Suprapubic skin (tissue), 4 donors: ENCODE data around the gene AIFM3. TPM values are rescaled to one million over a fixed set of nuclear protein-coding genes. Genes with fewer than 3 reads are reported as not detected.

Experiments used
- DNase-seq, 2 donors: peaks; one replicate each; pipeline ENCODE4 v3.0.0-alpha.2; 2019; ENCODE audit warnings: low spot score in 2 of 2
- H3K27ac ChIP-seq: fragments of 200-600 bp; sonication (generic); one replicate; pipeline ENCODE4 v1.5.1; 2019
- H3K27me3 ChIP-seq: fragments of 200-600 bp; sonication (generic); one replicate; pipeline ENCODE4 v1.5.1; 2019
- H3K36me3 ChIP-seq: fragments of 200-600 bp; sonication (generic); one replicate; pipeline ENCODE4 v1.5.1; 2019
- H3K4me1 ChIP-seq: fragments of 200-600 bp; sonication (generic); one replicate; pipeline ENCODE4 v1.5.1; 2019
- H3K4me3 ChIP-seq: fragments of 200-600 bp; sonication (generic); one replicate; pipeline ENCODE4 v1.5.1; 2019; ENCODE audit warnings: mild to moderate bottlenecking
- H3K9me3 ChIP-seq: fragments of 200-600 bp; sonication (generic); one replicate; pipeline ENCODE4 v1.5.1; 2019
- EP300 ChIP-seq: sonication (generic); formaldehyde crosslinking; IDR thresholded peaks from one replicate; pipeline ENCODE4 v1.6.1; 2017; ENCODE audit warnings: antibody characterized with exemption
- POLR2A ChIP-seq, 2 donors: fragments of 450-650 bp; IDR thresholded peaks; one replicate each; pipeline ENCODE4 v1.6.1; 2017; ENCODE audit warnings: antibody characterized with exemption in 2 of 2, mild to moderate bottlenecking in 2 of 2, moderate library complexity in 2 of 2
- POLR2AphosphoS5 ChIP-seq, 3 donors: sonication (generic); formaldehyde crosslinking; IDR thresholded peaks; one replicate each; pipeline ENCODE4 v1.6.1; 2017; ENCODE audit warnings: antibody characterized with exemption in 3 of 3
- WGBS: methylation state at CpG from one replicate; pipeline ENCODE4 v1.1.5; 2018; 5-methylcytosine and 5-hydroxymethylcytosine counted together
- total RNA-seq, 4 donors: library from RNA; depleted of rRNA; stranded (reverse); fragments of >200 nt; gene quantifications; one replicate each; pipeline ENCODE4 v1.1.0, GENCODE V29; 2016
- TF ChIP-seq, protein P1 (sequence below), 2 donors: fragments of 200-600 bp in 1 of 2; fragments of 450-650 bp in 1 of 2; sonication (generic) in 1 of 2; IDR thresholded peaks; one replicate each; pipeline ENCODE4 v1.5.1; 2016 to 2019; ENCODE audit warnings: antibody characterized with exemption in 2 of 2, mild to moderate bottlenecking in 1 of 2, moderate library complexity in 1 of 2

The AIFM3 gene
- total RNA-seq, 4 donors from 2014 or later, result 0.72 TPM; not detected in 3

DNA sequence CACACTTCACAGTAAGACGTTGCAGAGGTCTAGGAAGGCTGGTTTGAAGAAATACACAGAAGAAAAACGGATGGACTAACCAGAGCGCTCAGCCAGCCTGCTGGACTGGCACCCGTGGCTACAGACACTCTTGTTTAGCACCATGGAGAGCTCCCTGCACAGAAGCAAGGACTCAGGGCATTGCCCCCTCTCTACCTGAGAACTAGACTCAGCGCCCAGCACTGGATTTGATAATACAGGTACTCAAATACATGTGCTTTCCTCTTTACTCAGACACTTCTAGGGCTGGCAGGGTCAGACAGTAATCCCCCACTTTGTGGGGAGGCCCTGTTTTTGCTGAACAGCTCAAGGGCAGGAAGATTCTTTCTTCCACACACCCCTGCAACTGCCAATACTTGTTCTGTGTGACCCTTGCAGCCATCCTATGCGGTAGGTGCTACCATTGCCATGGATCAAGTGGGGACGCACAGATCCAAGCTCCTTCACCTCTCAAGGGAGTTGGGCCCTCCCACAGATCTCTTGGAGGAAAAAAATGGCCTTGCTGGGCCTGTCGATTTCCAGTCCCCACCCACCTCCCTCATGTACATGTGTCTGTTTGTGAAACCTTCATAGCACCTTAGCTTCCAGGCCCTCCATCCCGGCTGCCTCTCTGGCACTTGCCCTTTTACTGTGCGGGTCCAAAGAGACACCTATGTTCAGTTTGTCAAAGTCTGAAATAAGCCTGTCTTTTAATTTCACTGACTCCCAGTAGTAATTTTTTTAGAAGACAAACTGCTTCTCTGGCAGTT lies 42.8 kb downstream of the AIFM3 start:
- no peaks in the 10 kb centered on the region for H3K27me3 ChIP-seq
- no peak overlapping the region for H3K27ac ChIP-seq
- no peaks in the 10 kb centered on the region for H3K36me3 ChIP-seq
- peaks cover 13% of the 10 kb centered on the region for H3K4me1 ChIP-seq
- TF ChIP-seq EP300, result no peak
- no peak for TF ChIP-seq POLR2AphosphoS5 (IDR thresholded peaks at IDR 0.05)
- TF ChIP-seq, protein P1, sequence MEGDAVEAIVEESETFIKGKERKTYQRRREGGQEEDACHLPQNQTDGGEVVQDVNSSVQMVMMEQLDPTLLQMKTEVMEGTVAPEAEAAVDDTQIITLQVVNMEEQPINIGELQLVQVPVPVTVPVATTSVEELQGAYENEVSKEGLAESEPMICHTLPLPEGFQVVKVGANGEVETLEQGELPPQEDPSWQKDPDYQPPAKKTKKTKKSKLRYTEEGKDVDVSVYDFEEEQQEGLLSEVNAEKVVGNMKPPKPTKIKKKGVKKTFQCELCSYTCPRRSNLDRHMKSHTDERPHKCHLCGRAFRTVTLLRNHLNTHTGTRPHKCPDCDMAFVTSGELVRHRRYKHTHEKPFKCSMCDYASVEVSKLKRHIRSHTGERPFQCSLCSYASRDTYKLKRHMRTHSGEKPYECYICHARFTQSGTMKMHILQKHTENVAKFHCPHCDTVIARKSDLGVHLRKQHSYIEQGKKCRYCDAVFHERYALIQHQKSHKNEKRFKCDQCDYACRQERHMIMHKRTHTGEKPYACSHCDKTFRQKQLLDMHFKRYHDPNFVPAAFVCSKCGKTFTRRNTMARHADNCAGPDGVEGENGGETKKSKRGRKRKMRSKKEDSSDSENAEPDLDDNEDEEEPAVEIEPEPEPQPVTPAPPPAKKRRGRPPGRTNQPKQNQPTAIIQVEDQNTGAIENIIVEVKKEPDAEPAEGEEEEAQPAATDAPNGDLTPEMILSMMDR (IDR thresholded peaks at IDR 0.05), result no peak
- TF ChIP-seq POLR2A (IDR thresholded peaks at IDR 0.05), result no peak
- H3K9me3 ChIP-seq, result no peaks in the 10 kb centered on the region
- 41% methylated on average over 6 of the region's 10 CpGs for WGBS
- no peak for DNase-seq
- H3K4me3 ChIP-seq, result no peak overlapping the region

DNA sequence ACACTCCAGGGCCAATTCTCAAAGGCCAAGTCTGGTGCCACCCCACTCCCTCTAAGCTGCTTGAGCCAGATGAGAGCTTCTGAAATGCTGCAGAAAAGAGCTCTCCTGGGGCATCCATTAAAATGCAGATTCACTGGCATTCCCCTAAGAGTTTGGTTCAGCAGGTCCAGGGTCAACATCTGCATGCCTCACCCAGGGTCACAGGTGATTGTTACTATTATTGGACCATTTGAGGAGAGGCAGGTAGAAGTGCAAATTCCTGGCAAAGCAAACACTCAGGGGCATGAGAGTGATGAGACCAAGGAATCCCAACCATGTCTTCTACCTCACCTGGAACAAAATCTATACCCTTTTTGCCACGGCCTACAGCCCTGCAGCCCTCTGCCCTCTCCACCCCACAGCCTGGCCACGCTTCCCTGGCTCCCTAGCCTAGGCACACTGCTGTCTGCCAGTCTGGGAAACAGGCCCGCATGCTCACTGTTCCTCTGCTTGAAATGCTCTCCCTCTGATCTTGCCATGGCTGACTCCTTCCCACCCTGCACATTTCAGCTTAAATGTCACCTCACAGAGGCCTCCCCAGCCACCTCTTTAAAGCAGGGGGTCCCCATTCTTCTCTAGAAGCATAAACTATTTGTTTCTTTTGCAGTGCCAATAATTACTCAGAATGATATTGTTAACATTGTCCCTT lies 43.5 kb downstream of the AIFM3 start:
- WGBS, result 96% methylated on average over 3 of the region's 3 CpGs
- Histone ChIP-seq H3K27ac (no peak overlapping the region), H3K27me3 (no peaks in the 10 kb centered on the region), H3K36me3 (no peaks in the 10 kb centered on the region), H3K4me3 (no peak overlapping the region), H3K4me1 (peaks cover 20% of the 10 kb centered on the region), H3K9me3 (no peaks in the 10 kb centered on the region)
- TF ChIP-seq, protein P1 (IDR thresholded peaks at IDR 0.05), result no peak
- TF ChIP-seq EP300 (no peak), POLR2A (IDR thresholded peaks at IDR 0.05) (no peak), POLR2AphosphoS5 (IDR thresholded peaks at IDR 0.05) (no peak)
- DNase-seq, result no peak

DNA sequence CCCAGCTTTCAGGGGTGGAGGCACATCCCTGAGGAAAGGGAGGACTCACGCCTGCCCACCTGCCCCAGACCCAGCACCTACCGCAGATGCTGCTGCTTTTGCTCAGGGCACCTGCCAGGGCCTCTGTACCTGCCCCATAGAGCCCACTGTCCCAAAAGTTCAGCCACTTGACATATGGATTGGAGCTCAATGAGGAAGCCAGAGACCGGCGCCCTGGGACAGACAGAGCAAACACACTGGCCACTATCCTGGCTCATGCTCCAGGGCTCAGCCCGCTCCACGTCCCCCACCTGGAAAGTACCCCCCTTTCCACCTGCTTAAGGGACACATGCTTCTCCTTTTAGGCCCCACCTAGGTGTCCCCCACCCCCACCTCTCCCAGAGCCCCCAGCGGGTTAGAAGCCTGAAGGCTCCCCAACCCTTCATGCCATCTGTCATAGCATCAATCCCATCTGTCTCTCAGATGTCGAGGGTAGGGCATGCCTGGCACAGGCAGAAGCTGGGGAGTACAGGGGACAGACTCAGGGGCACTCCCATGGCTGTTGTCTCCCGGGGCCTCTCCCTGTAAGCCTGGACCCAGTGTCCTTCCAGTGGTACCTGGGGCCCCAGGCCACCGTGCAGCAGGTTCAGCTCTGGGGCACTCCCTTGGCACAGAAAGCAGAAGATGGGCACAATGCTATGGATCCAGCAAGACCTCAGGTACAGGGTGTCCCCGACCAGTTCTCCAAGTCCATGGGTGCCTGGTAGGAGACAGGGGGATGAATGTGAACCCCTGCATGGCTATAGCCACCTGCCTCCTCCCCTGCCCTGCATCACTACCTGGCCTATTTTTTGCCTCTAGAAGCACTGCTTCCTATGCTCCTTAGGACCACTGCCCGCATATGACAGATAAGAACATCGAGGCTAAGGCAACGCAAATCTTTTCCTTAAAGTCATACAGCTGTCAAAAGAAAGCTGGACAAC lies 45.7 kb downstream of the AIFM3 start:
- no peaks in the 10 kb centered on the region for H3K36me3 ChIP-seq
- DNase-seq, result no peak
- no peaks in the 10 kb centered on the region for H3K9me3 ChIP-seq
- peaks cover 23% of the 10 kb centered on the region for H3K4me1 ChIP-seq
- 79% methylated on average over 4 of the region's 14 CpGs for WGBS
- H3K4me3 ChIP-seq, result no peak overlapping the region
- no peaks in the 10 kb centered on the region for H3K27me3 ChIP-seq
- TF ChIP-seq POLR2A (IDR thresholded peaks at IDR 0.05) (no peak), POLR2AphosphoS5 (IDR thresholded peaks at IDR 0.05) (no peak), EP300 (no peak)
- TF ChIP-seq, protein P1 (IDR thresholded peaks at IDR 0.05), result no peak
- H3K27ac ChIP-seq, result no peak overlapping the region

DNA sequence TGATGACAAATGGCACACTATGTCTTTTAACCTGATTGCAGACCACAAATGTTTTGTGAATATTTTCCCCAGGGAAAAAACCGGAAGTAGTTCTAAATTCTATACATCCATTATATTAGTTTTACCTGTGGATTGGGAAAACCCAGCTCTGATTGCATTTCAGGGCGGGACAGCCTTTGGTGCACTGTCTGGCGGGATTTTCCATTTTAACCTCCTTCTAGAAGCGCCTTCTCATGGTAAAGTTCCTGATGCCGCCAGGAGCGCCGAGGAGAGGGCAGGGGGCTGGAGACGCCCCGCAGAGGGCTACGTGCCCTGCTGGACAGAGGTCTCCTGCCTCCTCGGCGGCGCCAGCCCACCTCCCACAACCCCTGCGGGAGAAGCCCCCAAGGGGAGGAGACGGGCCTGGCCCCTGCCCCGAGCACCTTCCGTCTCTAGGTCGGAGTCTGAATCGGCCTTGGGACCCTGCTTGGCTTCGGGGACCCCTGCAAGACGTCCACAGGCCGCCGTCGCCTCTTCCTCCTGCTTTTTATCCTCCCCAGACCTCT lies 46.7 kb downstream of the AIFM3 start:
- peak overlapping the region; percentile 50 for H3K4me3 ChIP-seq
- no peaks in the 10 kb centered on the region for H3K27me3 ChIP-seq
- no peak for DNase-seq
- H3K9me3 ChIP-seq, result no peaks in the 10 kb centered on the region
- no peak overlapping the region for H3K27ac ChIP-seq
- 8% methylated on average over 12 of the region's 24 CpGs for WGBS
- H3K4me1 ChIP-seq, result peaks cover 23% of the 10 kb centered on the region
- TF ChIP-seq POLR2AphosphoS5 (IDR thresholded peaks at IDR 0.05) (no peak), POLR2A (IDR thresholded peaks at IDR 0.05) (no peak), EP300 (no peak)
- TF ChIP-seq, protein P1 (IDR thresholded peaks at IDR 0.05), result no peak
- H3K36me3 ChIP-seq, result no peaks in the 10 kb centered on the region
